GM11168 (cell line): ENCODE data around the gene GALNT13.
"Not testable (repeated sequence)": the region's sequence is repeated elsewhere in the genome, so short reads cannot be mapped to it uniquely, and the experiment has no call there.

Source experiments
- in situ Hi-C: fragments of 300-500 bp; cut with MboI; formaldehyde crosslinking; loops from one replicate; pipeline ENCODE4 v1.12.0; 2022; ENCODE audit warnings: low sequenced_read_pairs; ENCODE audit not compliant: unreplicated experiment

Gene GALNT13

DNA sequence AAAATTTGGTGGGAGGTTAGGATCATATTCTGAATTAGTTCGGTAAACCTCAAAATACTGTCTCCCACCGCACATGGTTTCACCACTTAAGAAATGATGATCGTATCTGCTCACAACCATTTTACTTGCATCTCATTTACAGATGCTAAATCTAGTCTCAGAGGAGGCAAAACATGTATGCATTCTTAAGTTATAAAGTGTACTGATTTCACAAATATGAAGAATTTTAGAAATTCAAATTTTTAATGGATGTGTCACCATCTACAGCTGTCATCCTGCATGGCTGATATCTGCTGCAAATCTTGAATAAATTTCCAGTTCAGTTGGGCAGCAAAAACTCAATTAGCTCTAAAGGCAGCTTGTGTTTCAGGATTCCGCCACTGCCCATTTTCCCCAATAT is 583.4 kb downstream of the GALNT13 start:
- in situ Hi-C loops: no loop called here

DNA sequence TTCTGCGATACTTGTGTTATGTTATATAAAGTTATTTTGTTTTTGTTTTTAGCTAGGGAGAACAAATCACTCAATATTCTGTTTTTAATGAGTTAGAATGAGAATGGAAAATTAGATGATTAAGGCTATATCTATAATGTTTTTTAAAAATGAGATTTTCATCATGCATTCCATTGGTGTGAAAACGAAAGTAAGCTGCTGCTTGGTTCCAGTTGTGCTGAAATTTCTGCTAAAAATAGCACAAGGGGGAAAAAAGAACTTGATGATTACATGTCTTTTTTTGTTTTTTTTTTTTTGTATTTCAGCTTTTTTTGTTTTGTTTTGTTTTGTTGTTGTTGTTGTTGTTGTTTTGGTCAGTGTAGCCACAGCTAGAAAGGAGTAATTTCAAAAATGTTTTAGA is 584.1 kb downstream of the GALNT13 start:
- in situ Hi-C loops: no loop called here

- in situ Hi-C loops: no loop called here
Measured at GRCh38 chr2:154457286-154457685, 585.6 kb downstream of the GALNT13 start.

DNA sequence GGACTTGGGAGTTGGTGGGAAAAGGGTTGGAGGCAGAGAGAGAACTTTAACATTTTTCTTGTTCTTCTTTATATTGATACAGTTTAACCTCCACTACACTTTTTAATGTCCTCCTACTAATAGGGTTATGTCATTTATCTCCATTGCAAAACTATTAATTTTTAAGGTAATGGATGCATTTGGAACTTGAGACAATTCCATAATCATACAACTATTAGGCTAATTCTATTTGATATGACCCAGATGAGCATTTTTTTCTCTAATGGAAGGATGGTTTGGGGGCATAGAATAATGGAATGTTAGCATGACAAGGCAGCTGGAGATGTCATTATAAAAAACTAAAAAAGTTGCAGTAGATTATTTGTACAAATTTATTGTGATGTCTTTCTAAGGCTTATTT is 587.6 kb downstream of the GALNT13 start:
- in situ Hi-C loops: no loop called here

DNA sequence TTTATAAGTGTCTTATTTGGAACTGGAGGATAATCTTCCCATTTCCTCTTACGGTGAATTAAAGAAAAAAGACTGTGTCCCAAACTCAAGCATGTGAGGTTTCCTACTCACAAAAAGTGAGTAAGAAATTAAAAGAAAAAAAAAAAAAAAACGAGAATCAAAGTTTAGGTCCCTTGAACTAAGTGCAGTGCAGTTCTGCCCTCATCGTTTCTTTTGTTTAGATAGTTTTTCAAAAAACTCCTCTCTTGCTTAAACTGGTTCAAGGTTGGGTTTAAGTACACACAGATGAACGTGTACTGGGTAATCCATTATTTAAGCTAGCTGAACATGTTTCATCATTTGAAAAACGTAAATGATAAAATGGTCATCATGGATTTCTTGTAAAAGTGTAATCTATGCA is 590.9 kb downstream of the GALNT13 start:
- in situ Hi-C loops: no loop called here

- in situ Hi-C loops: no loop called here
Measured at GRCh38 chr2:154466226-154466625, 594.5 kb downstream of the GALNT13 start.

- in situ Hi-C loops: no loop called here
Measured at GRCh38 chr2:154470376-154470775, 598.7 kb downstream of the GALNT13 start.

DNA sequence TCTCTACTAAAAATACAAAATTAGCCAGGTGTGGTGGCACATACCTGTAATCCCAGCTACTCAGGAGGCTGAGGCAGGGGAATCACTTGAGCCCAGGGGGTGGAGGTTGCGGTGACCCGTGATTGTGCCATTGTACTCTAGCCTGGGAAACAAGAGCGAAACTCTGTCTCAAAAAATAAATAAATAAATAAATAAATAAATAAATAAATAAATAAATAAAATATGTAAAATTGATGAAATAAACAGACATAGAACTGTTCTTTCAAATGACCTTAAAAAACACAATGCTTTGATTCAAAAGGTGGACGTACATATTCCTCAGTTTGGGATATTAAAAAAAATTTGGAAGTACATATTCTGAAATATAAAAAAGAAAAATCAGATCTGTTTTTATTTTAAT is 599.8 kb downstream of the GALNT13 start:
- in situ Hi-C loops: not testable (repeated sequence)

GRCh38 chr2:154477319-154477718 is 605.6 kb downstream of the GALNT13 start:
- in situ Hi-C loops: no loop called here

DNA sequence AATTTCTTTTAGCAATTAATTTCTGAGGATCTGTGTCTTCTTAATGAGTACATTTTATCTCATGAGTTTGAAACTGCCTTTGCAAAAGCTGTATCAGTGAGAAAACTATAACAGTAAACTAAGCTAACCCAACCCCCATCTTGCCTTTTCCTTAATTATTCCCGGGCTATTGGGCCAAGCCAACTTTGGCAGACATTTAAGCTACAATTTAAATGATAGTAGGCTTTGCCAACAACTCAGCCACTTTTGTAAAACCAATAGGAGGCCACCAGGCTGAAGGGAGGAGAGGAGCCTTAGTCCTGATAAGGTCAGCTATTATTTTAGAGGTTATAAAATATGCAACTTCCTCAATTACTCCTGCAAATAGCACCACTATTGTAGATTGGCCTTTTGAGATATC is 608.8 kb downstream of the GALNT13 start:
- in situ Hi-C loops: no loop called here

DNA sequence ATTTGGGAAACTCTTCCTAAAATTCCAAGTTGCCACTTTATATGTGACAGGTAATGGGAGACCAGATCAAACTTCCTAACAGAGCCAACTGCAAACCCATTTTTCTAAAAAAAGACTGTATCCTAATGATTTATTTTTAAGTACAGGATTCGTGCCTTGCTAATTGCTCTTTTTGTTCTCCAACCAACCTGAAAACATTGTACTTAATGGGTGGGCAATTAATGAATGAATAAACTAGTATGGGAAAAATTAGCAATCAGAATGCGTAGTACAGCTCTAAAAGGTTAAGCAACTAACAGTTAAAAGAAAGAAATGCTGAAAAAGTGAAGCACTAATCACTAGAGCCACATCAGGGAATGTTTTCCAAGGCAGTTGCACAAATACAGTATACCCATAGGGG is 609.6 kb downstream of the GALNT13 start:
- in situ Hi-C loops: no loop called here

- in situ Hi-C loops: no loop called here
Measured at GRCh38 chr2:154484338-154485099, 612.8 kb downstream of the GALNT13 start.

GRCh38 chr2:154488801-154489200 is 617.1 kb downstream of the GALNT13 start:
- in situ Hi-C loops: no loop called here

DNA sequence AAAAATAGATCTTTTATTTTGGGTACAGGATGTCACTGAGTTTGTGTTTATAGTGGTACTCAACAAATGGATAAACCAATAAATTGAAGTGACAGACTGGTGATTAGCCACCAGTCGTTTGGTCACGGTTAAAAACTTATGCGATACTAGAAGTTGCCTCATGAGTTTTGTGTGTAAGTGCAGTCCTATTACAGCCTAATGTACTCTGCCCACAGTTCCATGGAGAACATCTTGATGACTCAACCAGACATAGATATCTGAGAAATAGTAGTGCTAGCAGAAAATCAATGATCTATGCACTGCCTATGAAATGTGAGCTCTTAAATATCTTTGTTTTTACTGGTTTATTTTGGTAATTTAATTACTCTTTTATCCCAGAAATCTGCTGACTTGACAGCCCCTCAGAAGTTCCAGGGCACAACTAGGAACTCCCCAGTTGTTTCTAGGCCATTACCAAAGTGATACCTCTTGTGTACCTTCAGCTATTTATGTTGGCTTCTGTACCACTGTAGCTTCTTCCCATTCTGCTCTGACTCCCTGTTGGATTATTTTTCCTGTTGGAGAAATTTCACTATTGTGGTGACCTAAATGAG is 617.6 kb downstream of the GALNT13 start:
- in situ Hi-C loops: no loop called here

DNA sequence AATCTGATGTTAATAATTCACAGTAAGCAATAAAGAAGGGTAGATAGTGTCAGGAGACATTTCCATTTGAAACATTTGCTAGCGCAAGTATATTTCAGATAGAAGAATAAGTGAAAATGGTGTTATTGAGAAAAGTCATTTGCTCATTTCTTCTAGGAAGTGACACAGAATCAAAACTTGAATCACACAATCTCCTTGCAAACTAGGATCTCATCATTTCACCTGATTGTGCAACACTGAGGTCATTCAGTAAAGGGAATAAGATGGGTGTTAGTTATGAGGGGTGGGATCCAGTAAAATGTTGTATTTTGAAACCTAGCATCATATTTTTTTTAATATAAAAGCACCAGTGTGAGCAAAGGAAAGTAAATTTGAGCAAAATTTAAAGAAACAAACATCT is 618.8 kb downstream of the GALNT13 start:
- in situ Hi-C loops: no loop called here

GRCh38 chr2:154495455-154495868 is 623.7 kb downstream of the GALNT13 start:
- in situ Hi-C loops: no loop called here

DNA sequence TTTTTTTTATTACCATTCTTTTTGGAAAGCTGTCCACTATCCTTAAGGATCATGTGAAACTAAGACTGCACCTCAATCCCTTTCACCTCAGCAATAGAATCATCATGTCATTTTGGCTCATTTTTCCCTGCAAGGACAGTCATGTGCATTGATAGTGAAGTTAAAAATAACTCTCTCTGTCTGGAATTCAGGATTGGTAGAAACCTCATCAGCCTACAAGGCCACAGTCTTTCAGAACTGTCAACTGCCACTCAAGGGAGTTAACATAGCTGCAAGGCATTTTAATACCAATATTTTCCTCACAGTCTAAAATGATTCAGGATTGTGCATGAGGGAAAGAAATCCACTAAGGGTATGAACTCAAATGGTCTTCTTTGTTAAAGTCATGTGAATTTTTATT is 625.3 kb downstream of the GALNT13 start:
- in situ Hi-C loops: no loop called here
